Stimulated activated naive CD8-positive, alpha-beta T cell treated with anti-CD3 and anti-CD28 coated beads, Interleukin-15, Interleukin-2, amounts not matched to agents 100 U/mL and 50 U/mL, for 24 hours (primary cell): ENCODE results near the gene CDK2AP2.
"Not testable (repeated sequence)": the region's sequence is repeated elsewhere in the genome, so short reads cannot be mapped to it uniquely, and the experiment has no call there.

Experiments used
- ATAC-seq: fragments of 150-1000 bp; cut with Tn5 transposase; one replicate; pipeline ENCODE4 v1.10.0; 2021
- DNase-seq: peaks from one replicate; pipeline ENCODE4 v3.0.0; 2021

CDK2AP2 gene

DNA sequence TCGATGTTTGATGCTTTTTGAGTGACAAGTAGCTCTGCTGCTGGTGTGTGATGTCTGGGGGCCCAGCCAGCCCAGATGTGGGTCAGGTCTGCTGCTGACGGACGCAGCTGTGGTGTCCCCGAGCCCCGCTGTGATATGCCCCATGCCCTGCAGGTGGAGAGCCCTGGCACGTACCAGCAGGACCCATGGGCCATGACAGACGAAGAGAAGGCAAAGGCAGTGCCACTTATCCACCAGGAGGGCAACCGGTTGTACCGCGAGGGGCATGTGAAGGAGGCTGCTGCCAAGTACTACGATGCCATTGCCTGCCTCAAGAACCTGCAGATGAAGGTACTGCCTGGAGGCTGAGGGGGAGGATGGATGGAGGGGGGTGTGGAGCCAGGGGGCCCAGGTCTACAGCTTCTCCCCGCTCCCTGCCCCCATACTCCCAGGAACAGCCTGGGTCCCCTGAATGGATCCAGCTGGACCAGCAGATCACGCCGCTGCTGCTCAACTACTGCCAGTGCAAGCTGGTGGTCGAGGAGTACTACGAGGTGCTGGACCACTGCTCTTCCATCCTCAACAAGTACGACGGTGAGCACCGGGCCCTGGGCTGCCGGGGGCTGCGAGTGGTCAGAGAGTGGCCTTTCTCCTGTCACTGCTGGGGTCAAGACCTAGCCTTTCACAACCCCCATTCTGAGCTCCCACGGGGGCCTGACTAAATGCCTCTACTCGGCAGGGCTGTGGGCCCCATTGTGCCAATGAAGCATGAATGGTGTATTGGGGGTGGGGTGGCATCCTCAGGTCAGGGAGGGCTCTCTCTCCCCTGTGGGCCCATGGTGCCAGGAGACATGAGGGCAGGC lies 17.9 kb downstream of the CDK2AP2 start:
- no peak for ATAC-seq

GRCh38 chr11:67489203-67489884 lies 18.6 kb downstream of the CDK2AP2 start:
- ATAC-seq (no peak), DNase-seq (no peak)

More for the DNA sequence above, 17.9 kb downstream of the CDK2AP2 start:
- DNase-seq, result no peak

- no peak for ATAC-seq
- DNase-seq, result peak; percentile 73
These were observed 21.3 kb downstream of the CDK2AP2 start for GRCh38 chr11:67486481-67487195.

DNA sequence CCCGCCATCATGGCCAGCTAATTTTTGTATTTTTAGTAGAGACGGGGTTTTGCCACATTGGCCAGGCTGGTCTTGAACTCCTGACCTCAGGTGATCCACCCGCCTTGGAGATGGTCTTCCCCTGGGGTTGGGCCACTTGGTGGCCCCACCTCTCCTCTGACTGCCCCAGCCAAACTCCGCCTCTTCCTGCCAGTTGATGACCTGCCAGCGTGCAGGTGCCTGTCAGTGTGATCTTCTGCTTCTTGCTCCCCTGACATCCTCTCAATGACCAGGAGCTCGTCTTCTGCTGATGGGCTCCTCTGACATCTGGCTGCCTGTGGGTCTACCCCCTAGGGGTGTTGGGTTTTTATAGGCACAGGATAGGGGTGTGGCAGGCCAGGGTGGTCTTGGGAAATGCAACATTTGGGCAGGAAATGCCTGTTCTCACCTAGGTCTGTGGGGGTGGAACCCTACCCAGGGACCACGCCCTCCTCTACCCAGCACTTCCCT lies 22.0 kb downstream of the CDK2AP2 start:
- DNase-seq, result peak; percentile 75
- ATAC-seq, result not testable (repeated sequence)

DNA sequence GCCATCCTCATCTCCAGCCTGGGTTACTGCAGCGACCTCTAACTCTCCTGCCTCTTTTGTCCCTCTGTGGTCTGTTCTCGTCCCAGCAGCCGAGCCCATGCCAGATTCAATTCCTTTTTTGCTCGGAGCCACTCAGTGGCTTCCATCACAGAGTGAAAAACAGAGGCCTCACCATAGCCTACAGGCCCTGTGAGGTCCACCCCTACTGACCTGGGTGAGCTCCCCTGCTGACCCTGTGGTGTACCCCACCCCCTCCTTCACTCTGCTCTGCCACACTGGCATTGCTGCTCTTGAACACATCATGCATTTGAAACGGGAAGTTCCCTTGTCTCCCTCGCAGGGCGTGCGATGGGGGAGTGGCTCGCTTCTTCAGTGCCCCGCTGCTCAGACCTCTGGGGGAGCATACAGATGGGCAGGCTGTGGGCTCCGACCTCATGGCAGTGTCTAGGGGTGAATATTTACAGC lies 23.1 kb downstream of the CDK2AP2 start:
- DNase-seq (peak; percentile 83), ATAC-seq (peak; percentile 35)

GRCh38 chr11:67483831-67484665 lies 23.9 kb downstream of the CDK2AP2 start:
- DNase-seq, result peak; percentile 55

DNA sequence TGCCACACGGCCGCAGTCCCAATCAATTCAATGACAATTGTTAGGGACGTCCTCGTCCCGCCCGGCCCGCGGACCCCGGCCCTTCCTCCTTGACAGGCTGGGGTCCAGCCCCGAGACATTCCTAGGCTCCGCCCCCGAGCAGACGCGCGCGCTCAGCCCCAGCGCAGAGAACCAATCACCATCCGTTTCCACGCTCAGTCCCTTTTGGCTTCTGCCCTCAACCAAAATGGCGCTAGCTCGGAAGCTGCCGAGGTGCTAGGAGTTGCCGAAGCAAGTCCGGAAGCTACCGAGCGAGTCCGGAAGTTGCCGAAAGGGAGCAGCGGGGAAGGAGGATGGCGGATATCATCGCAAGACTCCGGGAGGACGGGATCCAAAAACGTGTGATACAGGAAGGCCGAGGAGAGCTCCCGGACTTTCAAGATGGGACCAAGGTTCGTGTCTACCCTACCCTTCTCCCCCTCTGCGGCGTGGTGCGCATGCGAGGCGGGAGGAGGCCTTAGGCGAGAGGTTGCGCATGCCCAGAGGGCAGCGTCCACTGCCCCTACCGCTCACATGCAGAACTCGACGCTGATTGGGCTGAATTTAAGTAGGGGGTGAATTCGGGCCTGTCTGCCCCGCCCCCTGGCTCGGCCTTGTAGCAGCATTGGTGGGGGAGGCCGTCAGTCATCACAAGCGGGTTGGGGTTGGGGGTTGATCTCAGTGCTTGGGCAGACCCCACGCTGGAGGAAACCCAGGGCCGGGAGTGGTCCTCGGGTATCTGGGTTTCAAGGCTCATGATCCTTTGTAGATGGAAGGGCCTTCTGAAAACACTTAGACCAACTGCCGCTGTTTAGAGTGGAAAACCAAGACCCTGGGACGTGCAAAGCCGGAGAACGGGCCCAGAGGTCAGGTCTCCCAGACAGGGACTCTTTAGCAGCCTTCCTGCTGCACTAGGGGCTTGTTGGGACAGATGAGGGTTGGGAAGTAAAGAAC lies 24.8 kb downstream of the CDK2AP2 start, which contains the start of gene AIP:
TSS of gene AIP (plus strand) at position 200 of the 972 bp plus-strand sequence. CDS start at position 333, 133 bp downstream.
- DNase-seq, result peak; percentile 97
- ATAC-seq, result peak; percentile 66

More at GRCh38 chr11:67483831-67484665, 23.9 kb downstream of the CDK2AP2 start:
- peak; percentile 17 for ATAC-seq

- ATAC-seq, result no peak
- DNase-seq, result no peak
These were observed 25.6 kb downstream of the CDK2AP2 start for GRCh38 chr11:67482275-67482826.

- DNase-seq, ATAC-seq: not testable (repeated sequence)
These were observed 30.5 kb downstream of the CDK2AP2 start for GRCh38 chr11:67477344-67478050.

DNA sequence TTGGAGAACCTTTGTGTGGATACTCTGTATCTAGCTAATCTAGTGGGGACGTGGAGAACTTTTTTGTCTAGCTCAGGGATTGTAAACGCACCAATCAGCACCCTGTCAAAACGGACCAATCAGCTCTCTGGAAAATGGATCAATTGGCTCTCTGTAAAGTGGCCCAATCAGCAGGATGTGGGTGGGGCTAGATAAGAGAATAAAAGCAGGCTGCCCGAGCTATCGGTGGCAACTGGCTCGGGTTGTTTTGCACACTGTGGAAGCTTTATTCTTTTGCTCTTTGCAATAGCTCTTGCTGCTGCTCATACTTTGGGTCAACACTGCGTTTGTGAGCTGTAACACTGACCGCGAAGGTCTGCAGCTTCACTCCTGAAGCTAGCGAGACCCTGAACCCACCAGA lies 31.3 kb downstream of the CDK2AP2 start:
- not testable (repeated sequence) for DNase-seq, ATAC-seq

- no peak for ATAC-seq
- DNase-seq, result no peak
These were observed 35.1 kb downstream of the CDK2AP2 start for GRCh38 chr11:67472882-67473281.

DNA sequence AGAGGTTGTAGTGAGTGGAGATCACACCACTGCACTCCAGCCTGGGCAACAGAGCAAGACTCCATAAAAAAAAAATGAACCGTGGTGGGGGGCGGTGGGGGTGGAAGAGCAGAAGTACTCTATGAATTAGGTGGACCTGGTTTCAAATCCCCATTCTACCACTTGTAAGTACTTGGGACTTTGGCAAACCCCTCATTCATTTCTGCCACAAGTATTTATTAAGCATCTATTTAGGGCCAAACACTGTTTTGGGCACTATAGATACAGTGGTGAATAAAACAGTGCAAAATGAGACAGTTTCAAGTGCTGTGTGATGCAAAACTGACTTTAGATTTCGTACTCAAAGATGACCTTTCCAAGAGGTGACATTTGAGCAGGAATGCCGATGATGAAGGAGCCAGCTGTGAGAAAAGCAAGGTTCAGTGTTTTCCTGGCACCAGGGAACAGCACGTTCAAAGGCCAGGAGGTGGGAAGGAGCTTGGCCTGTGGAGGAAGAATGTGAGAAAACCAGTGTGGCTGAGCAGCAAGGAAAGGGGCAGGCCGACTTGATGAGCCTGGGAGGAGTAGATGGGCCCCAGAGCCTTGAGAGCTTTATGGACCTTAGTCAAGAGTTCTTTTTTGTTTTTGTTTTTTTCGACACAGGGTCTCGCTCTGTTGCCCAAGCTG lies 37.5 kb downstream of the CDK2AP2 start:
- DNase-seq (no peak), ATAC-seq (no peak)

DNA sequence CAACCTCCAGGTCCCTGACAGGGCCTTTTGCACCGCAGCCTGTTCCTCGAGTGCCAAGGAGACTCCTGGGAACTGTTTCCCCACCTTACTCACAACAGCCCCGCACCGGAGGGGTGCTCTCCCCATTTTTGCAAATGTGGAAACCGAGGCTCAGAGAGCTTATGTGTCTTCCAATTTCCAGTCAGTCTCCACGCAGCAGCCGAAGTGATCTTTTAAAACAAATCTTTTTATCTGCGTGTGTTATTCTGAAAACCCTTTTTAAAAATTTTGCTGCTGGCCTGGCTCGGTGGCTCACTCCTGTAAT lies 38.5 kb downstream of the CDK2AP2 start:
- no peak for DNase-seq
- peak; percentile 0 for ATAC-seq

- DNase-seq, result peak; percentile 94
- peak; percentile 88 for ATAC-seq
These were observed 39.0 kb downstream of the CDK2AP2 start, which contains the start of gene TMEM134 for GRCh38 chr11:67468759-67469507. Gene TMEM134 (minus strand): TSS chr11:67469251. CDS start chr11:67469192, 59 bp downstream.

DNA sequence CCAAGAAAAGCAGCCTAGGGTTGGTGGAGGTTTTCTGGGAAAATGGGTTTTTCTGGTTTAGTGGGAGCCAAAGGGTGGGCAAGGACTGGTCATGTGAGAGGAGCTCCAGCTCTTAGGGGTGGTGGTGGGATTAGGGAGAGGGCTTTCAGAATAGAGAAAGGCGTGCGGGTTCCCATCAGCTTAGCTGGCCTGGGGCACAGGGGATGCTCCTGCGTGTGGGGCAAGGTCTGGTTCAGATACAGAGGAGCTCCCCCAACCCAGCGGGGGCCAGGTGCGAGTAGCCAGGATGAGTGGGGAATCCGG lies 39.6 kb downstream of the CDK2AP2 start:
- DNase-seq, result no peak
- ATAC-seq, result peak; percentile 1

GRCh38 chr11:67468056-67468455 lies 39.9 kb downstream of the CDK2AP2 start:
- DNase-seq, result peak; percentile 44
- ATAC-seq, result no peak

GRCh38 chr11:67466962-67467771 lies 40.8 kb downstream of the CDK2AP2 start:
- DNase-seq (no peak), ATAC-seq (no peak)
